ENCODE data around the gene LRG1.

DNA sequence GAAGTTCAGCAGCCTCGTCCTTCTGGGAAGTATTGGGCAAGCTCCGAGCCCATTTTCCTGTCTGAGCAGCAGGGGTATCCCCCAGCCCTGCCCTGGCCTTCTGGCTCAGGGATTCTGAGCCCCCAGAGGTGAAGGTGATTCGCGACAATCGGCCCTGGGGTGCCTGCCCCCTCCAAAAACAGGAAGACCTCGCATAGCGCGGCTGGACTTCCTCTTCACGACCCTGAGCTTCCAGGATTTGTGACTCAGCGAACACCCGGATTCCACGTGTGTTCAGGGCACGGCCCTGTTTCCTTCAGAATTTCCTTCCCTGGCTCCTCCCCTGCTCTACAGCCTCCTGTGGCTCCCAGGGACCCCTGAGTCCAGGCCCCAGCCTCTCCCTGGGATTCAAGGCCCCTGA lies 19.7 kb upstream of the LRG1 start, which contains the start of gene SEMA6B:
- no peak for TF ChIP-seq POLR2A (IDR thresholded peaks at IDR 0.05; ENCODE audit: low read depth, low read length)
- TF ChIP-seq POLR2AphosphoS5 (IDR thresholded peaks at IDR 0.05; ENCODE audit: low read depth, low read length), result no peak
- no peak for TF ChIP-seq PAX5 (IDR thresholded peaks at IDR 0.05; ENCODE audit: insufficient read depth, low read length, severe bottlenecking)
- TF ChIP-seq TAF1 (IDR thresholded peaks at IDR 0.05; ENCODE audit: low read depth, low read length), result no peak

Data from GM12891 (cell line).